Progenitor cell of endocrine pancreas (in vitro differentiated cells): ENCODE measurements around the gene ZSCAN5A. TPM values are rescaled to one million over a fixed set of nuclear protein-coding genes. Genes with fewer than 3 reads are reported as not detected.

Source experiments
- DNase-seq: peaks from one replicate; pipeline ENCODE4 v3.0.0; 2021; ENCODE audit warnings: low spot score; ENCODE audit not compliant: unreplicated experiment
- H3K27ac Mint-ChIP-seq: 2 replicates; pipeline ENCODE4 v1.8.0; 2021; ENCODE audit warnings: mild to moderate bottlenecking, moderate library complexity, mixed read lengths
- H3K27me3 Mint-ChIP-seq: 2 replicates; pipeline ENCODE4 v1.8.0; 2021; ENCODE audit warnings: mixed read lengths
- H3K36me3 Mint-ChIP-seq: 2 replicates; pipeline ENCODE4 v1.8.0; 2022; ENCODE audit warnings: mixed read lengths; ENCODE audit not compliant: insufficient read depth
- H3K4me1 Mint-ChIP-seq: 2 replicates; pipeline ENCODE4 v1.8.0; 2021; ENCODE audit warnings: low read depth, mixed read lengths
- H3K4me3 Mint-ChIP-seq: 2 replicates; pipeline ENCODE4 v1.8.0; 2021; ENCODE audit warnings: low read depth, mild to moderate bottlenecking, moderate library complexity, mixed read lengths
- H3K9me3 Mint-ChIP-seq: 2 replicates; pipeline ENCODE4 v1.8.0; 2021; ENCODE audit warnings: low read depth, mixed read lengths
- CTCF ChIP-seq: fragments of 200-600 bp; sonication (generic); IDR thresholded peaks from one replicate; pipeline ENCODE4 v1.5.0; 2021; ENCODE audit warnings: antibody characterized with exemption, mild to moderate bottlenecking; ENCODE audit not compliant: unreplicated experiment
- total RNA-seq: library from RNA; stranded (reverse); gene quantifications from 2 replicates; pipeline ENCODE4 v1.2.1, GENCODE V29; 2021

ZSCAN5A gene
- total RNA-seq, 1 donor from 2014 or later, result 19.1 TPM

DNA sequence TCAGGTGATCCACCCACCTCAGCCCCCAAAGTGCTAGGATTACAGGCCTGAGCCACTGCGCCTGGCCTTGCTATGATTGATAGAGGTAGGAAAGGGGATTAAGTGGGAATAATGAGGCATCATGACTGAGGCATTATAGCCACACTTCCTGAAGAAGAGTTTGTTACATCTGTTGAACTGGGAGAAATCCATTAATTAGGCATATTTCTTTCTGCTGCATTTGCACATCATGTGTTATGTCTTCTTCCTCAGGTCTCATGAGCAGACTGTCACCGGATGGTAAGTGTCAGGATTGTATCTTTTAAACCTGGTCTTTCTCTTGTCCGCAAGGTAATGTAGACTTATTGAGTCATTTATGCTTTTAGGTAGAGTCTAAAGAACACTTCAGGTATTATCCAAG, 29.9 kb downstream of the ZSCAN5A start:
- DNase-seq, result no peak
- no peak overlapping the region for H3K4me3 Mint-ChIP-seq
- no peaks in the 10 kb centered on the region for H3K9me3 Mint-ChIP-seq
- no peaks in the 10 kb centered on the region for H3K27me3 Mint-ChIP-seq
- no peak overlapping the region for H3K27ac Mint-ChIP-seq
- no peak for TF ChIP-seq CTCF
- H3K36me3 Mint-ChIP-seq, result peaks cover 10% of the 10 kb centered on the region
- no peaks in the 10 kb centered on the region for H3K4me1 Mint-ChIP-seq

DNA sequence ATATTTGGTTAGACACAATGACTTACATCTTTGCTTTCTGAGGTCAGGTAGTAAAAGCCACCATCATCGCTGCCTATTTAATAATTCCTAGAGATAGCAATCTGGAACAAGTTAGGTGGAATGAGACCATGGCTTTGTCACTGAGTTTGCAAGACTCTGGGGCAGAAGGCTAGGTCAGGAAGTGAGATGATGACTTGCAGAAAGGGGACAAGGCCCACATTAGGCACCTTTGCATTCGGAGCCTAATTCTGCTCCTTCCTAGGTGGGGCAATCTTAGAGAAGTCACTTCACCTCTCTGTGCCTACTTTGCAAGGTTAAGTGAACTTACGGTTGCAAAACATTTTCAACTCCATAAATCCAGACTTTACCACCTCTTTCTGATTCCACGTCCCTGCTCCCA, 31.8 kb downstream of the ZSCAN5A start:
- no peaks in the 10 kb centered on the region for H3K9me3 Mint-ChIP-seq
- H3K4me1 Mint-ChIP-seq, result no peaks in the 10 kb centered on the region
- no peak for DNase-seq
- H3K36me3 Mint-ChIP-seq, result peaks cover 16% of the 10 kb centered on the region
- no peak overlapping the region for H3K4me3 Mint-ChIP-seq
- TF ChIP-seq CTCF, result no peak
- no peaks in the 10 kb centered on the region for H3K27me3 Mint-ChIP-seq
- H3K27ac Mint-ChIP-seq, result no peak overlapping the region

DNA sequence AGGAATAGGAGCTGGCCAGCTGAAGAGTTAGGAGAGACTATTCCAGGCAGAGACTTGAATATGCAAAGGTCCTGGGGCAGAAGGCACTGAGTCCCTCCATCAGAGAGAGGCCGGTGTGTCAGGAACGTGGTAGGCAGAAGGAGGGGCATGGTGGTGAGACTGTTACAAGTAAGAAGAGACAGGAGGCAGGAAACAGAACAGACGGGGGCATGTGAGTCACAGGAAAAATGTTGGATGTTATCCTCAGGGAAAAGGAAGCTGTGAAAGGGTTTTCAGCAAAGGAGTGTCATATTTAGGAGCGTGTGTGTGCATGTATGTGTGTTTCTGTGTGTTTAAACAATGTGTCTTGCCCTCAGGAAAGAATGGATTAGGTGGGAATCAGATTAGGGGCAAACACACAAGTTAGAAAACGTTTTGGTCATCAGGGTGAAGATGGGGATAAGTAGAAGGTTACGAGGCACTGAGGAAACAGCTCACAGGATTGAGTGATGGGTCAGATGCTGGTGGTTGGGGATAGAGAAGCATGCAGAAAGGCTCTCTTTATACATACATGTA, 41.0 kb downstream of the ZSCAN5A start:
- Mint-ChIP-seq H3K4me3 (no peak overlapping the region), H3K4me1 (no peaks in the 10 kb centered on the region), H3K27ac (no peak overlapping the region), H3K27me3 (no peaks in the 10 kb centered on the region), H3K9me3 (peaks cover 2% of the 10 kb centered on the region), H3K36me3 (peaks cover 21% of the 10 kb centered on the region)
- TF ChIP-seq CTCF, result no peak
- no peak for DNase-seq

DNA sequence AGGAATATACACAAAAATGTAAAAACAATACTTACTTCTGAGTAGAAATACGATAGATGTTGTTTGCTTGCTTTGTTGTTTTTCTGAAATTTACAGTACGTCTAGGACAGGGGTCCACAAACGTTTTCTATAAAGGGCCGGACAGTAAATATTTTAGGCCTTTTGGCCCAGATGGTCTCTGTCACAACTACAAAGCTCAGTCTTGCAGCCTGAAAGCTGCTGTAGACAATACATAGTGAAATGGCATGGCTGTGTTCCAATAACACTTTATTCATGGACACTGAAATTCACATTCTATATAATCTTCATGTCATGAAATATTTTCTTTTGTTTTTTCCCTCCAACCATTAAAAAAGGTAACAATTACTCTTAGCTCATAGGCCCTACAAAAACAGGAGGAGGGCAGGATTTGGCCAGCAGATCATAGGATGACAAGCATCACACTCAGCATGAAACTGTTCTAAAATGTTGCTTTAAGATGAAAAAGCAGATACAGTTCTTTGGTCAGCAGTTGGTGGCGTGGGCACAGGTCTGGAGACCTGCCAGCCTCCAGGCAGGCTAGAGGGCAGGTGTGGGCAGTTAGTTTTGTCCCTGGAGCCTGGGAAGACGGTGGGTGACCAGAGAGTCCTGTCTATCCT, 42.4 kb downstream of the ZSCAN5A start, which contains the start of gene EDDM13:
EDDM13 (plus strand) TSS at position 588 of the 638 bp plus-strand sequence. CDS start 87 bp downstream, outside the sequence.
- H3K27me3 Mint-ChIP-seq, result no peaks in the 10 kb centered on the region
- peak within 1 kb of the TSS; percentile 87 for H3K27ac Mint-ChIP-seq
- DNase-seq, result no peak
- peaks cover 16% of the 10 kb centered on the region for H3K36me3 Mint-ChIP-seq
- no peak within 1 kb of the TSS for H3K4me3 Mint-ChIP-seq
- TF ChIP-seq CTCF, result no peak
- no peaks in the 10 kb centered on the region for H3K4me1 Mint-ChIP-seq
- peaks cover 2% of the 10 kb centered on the region for H3K9me3 Mint-ChIP-seq

GRCh38 chr19:56271151-56271550, 43.5 kb downstream of the ZSCAN5A start:
- peaks cover 15% of the 10 kb centered on the region for H3K36me3 Mint-ChIP-seq
- H3K4me3 Mint-ChIP-seq, result no peak overlapping the region
- no peak for DNase-seq
- no peaks in the 10 kb centered on the region for H3K27me3 Mint-ChIP-seq
- no peak overlapping the region for H3K27ac Mint-ChIP-seq
- no peaks in the 10 kb centered on the region for H3K9me3 Mint-ChIP-seq
- TF ChIP-seq CTCF, result no peak
- H3K4me1 Mint-ChIP-seq, result no peaks in the 10 kb centered on the region
